SKM-1 treated with dmso at 0.1 percent for 144 hours (cell line): Measurements from ENCODE around the gene TCFL5.

Experiments
- DNase-seq: peaks from one replicate; lab custom pipeline; 2025; ENCODE audit not compliant: unreplicated experiment; lab: John Stamatoyannopoulos, UW

Gene TCFL5

GRCh38 chr20:62836967-62837490, 24.6 kb downstream of the TCFL5 start:
- no peak for DNase-seq

- no peak for DNase-seq
These were observed 25.4 kb downstream of the TCFL5 start for GRCh38 chr20:62835931-62836861.

GRCh38 chr20:62834967-62835730, 26.5 kb downstream of the TCFL5 start:
- no peak for DNase-seq

- peak; percentile 69 for DNase-seq
These were observed 28.7 kb downstream of the TCFL5 start for GRCh38 chr20:62832951-62833391.

- DNase-seq = peak; percentile 93
These were observed 29.3 kb downstream of the TCFL5 start for GRCh38 chr20:62832212-62832922.

- no peak for DNase-seq
These were observed 29.8 kb downstream of the TCFL5 start for GRCh38 chr20:62831854-62832211.

- DNase-seq = no peak
These were observed 30.2 kb downstream of the TCFL5 start for GRCh38 chr20:62831361-62831788.

- no peak for DNase-seq
These were observed 30.8 kb downstream of the TCFL5 start for GRCh38 chr20:62830821-62831220.

- DNase-seq = no peak
These were observed 31.4 kb downstream of the TCFL5 start for GRCh38 chr20:62830251-62830650.

GRCh38 chr20:62829231-62830230, 32.1 kb downstream of the TCFL5 start:
- DNase-seq = no peak

GRCh38 chr20:62828511-62829230, 33.0 kb downstream of the TCFL5 start:
- no peak for DNase-seq

- DNase-seq = no peak
These were observed 33.6 kb downstream of the TCFL5 start for GRCh38 chr20:62828051-62828450.

- DNase-seq = no peak
These were observed 34.1 kb downstream of the TCFL5 start for GRCh38 chr20:62827311-62828038.

- no peak for DNase-seq
These were observed 34.8 kb downstream of the TCFL5 start for GRCh38 chr20:62826646-62827310.

- no peak for DNase-seq
These were observed 35.5 kb downstream of the TCFL5 start for GRCh38 chr20:62825986-62826645.

GRCh38 chr20:62825333-62825985, 36.2 kb downstream of the TCFL5 start:
- no peak for DNase-seq
